Suppressor macrophage (primary cell): Measurements from ENCODE around the gene GNRH2.
A peak's percentile ranks its signal among the peaks of the same experiment; 100 is the strongest.
"Not testable (repeated sequence)": the region's sequence is repeated elsewhere in the genome, so short reads cannot be mapped to it uniquely, and the experiment has no call there.

Source experiments
- DNase-seq, 4 experiments: peaks; one replicate each; pipeline ENCODE4 v3.0.0-alpha.2; 2020 to 2022

The GNRH2 gene

DNA sequence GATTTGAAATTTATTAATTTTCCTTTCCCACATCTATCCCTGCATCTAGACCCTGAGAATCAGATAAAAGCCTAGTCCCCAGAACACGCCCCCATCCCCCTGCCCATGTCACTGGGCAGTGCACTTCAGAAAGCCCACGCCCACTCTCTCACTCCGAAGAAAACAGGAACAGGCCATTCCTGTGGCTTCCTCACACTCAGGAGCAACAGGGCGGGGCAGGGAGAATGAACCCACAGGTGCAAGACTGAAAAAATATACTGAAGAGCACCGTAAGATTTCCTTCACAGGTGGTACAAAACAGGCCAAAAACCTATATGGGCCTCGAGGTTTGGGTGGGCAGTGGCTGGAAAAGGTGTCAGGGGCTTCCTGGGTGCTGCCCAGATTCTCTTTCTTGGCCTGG is 31.4 kb downstream of the GNRH2 start:
- DNase-seq, result peak; percentile 38 to 67 (median 58)

DNA sequence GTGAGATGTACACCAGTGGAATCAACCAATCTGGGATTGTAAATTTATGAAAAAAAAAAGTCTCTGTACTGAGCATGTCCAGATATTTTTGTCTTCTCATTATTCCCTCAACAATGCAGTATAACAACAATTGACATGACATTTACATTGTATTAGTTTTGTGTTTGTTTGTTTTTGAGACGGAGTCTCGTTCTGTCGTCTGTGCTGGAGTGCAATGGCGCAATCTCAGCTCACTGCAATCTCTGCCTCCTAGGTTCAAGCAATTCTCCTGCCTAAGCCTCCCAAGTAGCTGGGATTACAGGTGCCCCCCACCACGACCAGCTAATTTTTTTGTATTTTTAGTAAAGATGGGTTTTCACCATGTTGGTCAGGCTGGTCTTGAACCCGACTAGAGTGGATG is 31.9 kb downstream of the GNRH2 start:
- not testable (repeated sequence) for DNase-seq

DNA sequence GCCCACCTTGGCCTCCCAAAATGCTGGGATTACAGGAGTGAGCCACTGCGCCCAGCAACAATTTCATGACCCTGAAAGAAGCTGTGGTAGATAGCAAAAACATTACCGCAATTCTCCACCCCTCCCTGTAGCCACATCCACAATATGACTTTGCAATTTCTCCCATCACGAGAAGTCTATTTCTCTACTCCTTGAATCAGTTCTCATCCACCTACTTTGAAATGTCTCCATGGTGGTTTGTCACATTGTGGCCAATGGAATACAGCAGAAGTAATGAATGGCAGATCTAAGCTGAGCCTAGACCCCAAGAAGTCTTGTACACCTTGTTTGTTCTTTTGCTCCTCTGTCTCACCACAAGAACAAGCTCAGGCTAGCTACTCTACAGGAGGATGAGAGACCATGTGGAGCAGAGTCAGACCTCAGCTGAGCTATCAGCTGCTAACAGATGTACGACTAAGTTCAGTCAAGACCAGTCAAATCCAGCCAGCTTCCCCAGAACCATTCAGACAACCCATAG is 34.3 kb downstream of the GNRH2 start:
- DNase-seq, result peak in 3 of 4 experiments; percentile 33 to 45 (median 40)

DNA sequence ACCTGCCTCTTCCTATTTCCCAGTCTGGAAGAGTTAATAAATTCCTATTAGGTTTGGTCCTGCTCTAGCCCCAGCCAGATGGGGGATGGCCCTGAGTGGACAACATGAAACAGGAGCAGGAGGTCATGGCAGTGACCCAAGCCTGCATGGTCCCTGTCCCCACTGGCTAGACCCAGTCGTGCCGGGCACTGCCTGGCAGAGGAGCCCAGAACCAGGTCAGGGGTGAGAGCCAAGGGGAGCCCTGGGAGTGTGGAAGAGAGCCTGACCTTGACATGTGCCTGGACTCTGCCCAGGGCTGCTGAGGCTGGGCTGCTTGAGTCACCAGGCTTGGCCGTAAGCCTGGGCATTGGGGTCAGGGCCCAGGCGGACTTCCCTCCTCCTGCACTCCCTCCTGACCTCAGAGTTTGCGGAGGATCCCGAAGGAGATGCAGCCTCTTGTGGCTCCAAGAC is 37.5 kb downstream of the GNRH2 start:
- DNase-seq, result peak; percentile 33 to 61 (median 51)

DNA sequence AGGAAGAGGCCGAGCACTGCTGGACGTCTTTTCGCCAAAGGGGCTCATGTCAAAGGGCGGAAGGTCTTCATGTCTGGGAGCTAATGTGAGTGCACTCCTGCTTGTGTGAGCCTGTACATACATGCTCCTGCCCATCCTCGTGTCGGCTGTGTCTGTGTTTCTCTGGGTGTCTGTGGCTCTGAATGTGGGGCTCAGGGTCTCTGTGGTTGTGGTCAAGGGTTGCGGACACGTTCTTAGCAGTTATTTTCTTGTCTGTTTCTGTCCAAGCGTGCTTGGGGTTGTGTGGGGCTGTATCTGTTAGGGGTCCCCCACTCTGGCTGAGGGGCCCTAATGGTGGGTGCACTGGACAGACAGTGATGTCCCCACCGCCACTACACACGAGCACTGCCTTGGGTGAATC is 38.2 kb downstream of the GNRH2 start:
- DNase-seq, result no peak

DNA sequence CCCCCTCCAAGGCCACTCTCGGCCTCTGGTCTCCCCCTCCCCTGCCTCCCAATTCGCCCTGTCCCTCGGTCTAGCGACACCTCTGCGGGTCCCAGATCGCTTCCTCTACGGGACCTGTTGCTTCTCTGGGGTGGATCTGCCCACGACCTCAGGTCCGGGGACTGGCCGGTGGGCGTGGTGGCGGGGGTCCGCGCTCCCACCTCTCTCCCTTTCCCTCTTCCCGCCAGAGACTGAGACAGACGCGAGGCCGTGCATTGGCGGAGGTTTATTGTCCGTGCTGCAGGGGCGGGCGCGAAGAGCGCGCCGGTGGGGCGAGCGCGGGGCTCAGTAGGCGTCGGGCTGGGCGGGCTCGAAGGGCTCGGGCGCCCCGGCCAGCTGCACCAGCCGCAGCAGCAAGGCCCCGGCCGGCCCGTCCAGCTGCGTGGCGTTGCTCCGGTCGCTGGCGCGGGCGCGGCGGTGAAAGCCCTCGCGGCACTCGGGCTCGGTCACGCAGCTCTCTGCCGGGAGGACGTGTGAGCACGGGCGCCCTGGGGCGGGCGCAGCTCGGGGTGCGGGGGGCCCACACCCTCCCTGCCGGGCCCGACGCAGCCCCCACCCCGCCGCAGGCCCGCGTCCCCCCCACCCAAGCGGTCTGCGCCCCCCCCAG is 39.0 kb downstream of the GNRH2 start:
- DNase-seq, result peak in 2 of 4 experiments; percentile 33 to 57

DNA sequence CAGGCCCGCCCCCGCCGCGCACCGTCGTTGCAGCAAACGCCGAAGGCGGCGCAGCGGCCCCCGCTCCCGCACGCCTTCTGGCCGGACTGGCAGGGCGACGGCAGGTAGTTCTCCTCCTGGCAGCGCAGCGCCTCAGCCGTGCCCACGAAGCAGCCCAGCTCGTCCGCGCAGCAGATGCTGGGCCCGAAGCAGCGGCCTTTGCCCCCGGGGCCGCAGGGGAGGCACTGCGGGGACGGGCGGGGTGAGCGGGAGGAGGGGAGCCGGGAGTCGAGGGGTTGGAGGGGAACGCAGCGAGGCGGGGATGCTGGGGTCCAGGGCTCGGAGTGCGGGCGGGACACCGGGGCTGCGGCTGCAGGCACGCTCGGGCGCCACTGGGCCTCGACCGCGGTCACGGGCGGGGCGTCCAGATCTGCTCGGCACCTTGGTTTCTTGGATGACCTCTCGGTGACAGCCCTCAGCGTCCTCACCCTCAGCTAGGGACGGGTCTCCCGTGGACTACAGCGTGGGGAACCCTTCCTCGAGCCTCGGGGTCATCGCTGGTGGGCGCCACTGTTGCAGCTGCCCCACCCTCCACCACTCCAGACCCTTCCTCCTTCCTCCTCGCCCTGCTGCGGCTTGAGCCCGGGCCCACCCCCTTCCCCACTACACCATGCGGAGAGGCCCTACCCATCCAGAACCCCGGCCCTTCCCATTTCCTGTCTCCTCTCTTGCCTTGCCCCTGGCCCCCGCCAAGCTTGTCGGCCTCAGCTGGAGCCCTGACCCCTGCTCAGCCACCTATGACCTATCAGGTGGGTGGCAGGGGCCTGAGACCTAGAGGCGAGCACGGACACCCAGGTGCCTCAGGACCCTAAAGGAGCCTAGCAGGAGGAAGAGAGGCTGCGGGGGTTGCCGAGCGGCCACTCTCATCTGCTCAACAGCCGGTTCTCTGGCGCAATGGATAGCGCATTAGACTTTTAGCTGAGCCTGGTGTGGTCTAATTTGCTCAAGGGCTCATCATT is 39.8 kb downstream of the GNRH2 start:
- peak in 1 of 4 experiments; percentile 29 for DNase-seq

DNA sequence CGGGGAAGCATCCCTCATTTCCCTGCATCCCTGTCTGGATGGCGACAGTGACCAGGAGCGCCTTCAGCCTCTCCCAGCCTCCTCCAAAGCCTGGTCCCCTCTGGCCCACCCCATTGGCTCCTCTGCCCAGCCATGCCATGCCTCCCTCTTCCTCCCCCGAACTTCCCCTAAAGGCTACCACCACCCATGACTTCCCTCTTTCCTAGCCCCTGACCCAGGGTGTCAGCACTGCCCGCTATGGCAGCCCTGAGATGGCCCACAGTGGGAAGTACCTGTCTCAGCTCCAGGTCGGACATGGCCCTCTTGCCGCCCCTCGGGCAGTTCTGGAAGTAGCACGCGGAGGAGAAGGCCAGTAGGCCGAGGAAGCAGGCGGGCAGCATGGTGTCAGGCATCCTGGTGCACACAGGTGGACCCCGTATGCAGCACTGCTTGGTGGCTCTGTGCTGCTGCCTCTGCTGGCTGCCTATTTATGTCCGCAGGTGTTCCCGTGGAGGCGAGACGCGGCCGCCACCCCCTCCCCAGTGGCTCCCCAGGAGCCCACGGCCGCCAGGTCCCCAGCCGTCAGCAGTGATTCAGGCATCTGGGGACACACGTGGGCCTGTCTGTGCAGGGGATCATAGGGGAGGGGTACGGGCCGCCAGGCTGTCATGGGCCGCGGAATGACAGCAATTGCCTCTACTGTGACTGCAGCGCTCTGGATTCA is 41.0 kb downstream of the GNRH2 start, which contains the start of gene AVP:
TSS of gene AVP (minus strand) at position 442 of the 703 bp plus-strand sequence. CDS start at position 392, 50 bp downstream.
- peak; percentile 27 to 59 (median 53) for DNase-seq

DNA sequence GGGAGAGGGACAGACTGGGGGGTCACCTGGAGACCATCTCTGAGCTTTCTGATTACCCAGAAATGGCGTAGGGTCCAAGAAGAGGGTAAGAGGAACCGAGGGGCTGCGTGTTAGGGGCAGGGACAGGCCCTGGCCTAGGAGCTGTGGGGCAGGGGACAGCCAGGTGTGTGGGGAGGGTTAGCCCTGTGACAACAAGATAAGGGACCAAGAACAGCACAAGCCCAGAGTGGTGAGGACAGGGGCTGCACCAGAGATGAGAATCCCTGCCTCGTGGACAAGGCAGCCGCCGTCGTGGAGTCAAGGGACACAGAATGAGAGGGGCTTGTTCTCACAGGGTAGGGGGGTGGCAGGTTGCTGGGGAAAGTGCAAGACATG is 41.6 kb downstream of the GNRH2 start:
- DNase-seq, result no peak

DNA sequence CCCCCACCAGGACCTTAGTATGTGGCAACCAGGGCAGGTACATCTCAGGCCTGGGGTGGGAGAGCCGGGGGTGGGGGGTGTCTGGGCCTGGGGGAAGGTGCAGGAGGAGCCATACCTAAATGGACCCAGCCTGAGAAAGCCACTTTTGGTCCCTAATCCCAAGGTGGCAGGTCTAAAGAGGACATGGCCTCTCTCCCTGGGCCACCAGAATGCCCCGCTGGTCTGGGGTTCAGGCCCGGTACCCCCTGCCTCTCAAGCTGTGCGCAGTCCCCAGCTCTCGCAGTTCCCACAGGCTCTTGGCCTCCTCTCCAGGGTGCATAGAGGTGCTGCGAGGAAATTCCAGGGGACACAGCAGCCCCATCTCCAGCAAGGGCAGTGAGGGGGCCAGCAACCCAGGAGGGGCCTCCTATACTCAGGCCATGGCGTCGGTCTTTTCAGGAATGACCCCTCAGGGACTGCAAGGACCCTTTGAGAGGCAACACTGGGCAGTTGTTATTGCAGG is 42.2 kb downstream of the GNRH2 start:
- no peak for DNase-seq

DNA sequence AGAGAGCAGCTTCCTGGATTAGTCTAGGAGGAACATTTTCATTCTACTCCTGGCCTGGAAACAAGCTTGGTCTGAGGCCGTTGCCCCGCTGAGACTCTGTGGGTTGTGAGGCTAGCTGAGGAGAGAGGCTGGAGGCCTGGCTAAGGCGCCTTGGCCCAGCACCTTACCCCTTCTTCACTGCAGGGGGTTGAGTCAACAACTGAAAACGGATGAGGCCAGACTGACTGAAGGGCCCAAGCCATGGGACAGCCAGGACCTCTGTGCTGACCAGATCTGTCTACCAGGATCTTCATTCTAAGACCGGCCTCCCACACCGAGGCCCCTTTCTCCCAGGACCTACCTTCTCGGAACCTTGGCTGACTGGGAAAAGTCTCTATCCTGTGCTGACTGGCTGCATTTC is 44.6 kb downstream of the GNRH2 start:
- no peak for DNase-seq

DNA sequence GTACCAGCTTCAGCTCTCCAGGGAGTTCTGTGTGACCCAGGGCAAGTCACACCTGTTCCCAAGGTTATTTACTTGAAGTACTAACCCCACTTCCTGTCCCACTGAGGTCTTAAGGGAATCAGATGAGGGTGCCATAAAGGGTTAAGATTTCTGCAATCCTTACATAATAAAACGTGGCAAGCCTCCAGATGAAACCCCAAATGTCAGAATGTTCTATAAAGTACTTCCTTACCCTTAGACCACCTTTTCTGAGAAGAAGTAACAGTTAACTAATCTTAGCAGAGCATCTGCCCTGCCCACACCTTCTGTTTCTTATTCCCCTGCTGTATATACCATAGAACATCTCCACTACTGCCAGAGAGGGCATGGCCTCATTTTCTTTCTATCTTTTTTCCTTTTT is 47.1 kb downstream of the GNRH2 start:
- no peak for DNase-seq

DNA sequence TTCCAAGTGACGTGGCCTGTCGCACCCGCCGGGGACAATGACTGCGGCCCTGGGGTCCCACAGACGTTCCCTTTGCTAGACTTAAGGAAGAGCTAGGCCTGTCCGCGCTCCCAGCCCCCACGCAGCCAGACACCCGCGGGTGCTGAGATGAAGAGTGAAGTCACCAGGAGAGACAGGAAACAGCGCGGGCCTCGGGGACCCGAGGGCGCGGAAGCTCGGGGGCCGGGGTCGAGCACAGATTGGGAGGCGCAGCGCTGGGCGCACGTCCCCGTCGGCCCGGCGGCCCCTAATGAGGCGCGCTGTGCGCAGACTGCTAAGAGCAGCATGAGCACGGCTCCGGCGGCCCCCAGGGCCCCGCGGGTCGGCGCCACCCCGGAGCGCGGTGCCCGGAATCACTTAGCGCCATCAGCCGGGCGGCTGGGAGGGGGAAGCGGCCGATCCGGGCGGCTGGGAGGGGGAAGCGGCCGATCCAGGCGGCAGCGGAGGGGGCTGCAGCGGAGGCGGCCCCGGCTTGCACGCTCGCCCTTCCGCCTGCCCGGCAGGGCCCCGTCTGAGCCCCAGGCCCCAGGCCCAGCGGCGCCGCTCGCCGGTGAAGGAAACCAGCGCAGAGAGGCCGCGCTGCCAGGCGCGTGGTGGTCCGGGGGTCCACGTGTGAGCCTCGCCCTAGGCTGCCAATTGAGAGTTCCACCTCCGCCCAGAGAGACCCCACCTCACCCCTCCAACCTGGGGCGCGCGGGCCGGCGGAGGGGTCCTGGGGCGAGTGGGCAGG is 49.4 kb downstream of the GNRH2 start:
- peak; percentile 31 to 70 (median 52) for DNase-seq

DNA sequence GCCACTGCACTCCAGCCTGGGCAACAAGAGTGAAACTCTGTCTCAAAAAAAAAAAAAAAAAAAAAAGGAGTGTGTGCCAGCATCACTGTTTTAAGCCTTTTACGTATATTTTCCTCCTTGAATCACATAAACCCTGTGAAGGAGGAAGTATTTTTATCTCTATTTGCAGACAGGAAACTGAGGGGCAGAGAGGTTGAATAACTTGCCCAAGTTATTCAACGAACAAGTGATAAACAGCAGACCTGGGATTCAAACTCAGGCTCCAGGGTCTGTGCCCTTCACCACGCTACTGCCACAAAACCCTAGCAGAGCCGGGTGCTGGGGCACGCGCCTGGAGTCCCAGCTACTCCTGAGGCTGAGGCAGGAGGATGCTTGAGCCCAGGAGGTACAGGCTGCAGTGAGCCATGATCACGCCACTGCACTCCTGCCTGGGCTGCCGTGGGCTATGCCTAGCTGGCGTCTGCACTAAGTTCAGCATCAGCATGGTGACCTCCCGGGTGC is 50.5 kb downstream of the GNRH2 start:
- DNase-seq, result peak in 1 of 4 experiments; percentile 32

DNA sequence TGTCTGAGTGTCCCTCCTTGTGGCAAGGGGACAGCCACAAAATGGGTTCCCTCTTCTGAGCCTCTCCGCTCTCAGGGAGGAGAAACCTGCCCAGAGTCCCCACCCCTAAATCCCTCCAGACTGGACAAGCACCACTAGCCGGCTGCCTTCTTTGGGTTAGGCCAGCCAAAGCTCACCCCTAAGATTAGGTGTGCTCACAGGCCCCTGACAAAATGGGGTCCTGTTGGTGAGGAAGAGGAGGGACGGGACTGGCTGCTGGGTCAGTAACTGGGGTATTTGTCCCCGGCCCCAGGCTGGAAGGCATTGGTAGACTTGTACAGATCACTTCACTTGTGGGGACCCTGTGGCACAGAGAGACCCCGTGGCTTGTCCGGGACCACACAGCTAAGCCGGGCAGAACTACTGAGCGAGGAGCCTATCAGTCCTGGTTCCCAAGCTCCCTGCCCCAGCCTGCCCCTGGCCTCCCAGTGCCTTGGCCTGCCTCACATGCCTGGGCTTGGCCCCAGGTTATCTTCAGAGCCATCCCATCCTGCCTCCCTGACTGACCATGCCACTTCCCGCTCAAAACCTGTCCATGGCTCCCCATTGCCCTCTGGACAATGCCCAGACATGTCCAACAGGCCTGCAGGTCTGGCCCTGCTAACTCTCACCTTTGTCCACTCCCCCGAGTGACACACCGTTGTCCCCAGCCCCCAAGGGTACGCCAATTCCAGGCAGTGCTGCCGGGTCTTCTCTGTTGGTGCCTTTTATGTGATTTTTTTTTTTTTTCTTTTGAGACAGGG is 51.6 kb downstream of the GNRH2 start:
- no peak for DNase-seq
